ENCODE measurements around the gene AKNA.
"Not testable (repeated sequence)": the region's sequence is repeated elsewhere in the genome, so short reads cannot be mapped to it uniquely, and the experiment has no call there.

AKNA gene

DNA sequence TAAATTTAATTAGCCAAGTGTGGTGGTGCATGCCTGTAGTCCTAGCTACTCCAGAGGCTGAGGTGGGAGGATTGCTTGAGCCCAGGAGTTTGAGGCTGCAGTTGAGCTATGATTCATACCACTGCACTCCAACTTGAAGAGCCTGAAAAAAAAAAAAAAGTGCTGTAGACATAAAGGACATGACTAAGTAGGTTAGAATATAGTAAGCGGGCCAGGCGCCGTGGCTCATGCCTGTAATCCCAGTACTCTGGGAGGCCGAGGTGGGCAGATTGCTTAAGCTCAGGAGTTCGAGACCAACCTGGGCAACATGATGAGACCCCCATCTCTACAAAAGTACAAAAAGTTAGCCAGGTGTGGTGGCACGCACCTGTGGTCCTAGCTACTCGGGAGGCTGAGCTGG, 67.1 kb downstream of the AKNA start:
- not testable (repeated sequence) for H3K4me1 ChIP-seq (ENCODE audit: control insufficient read depth in 5 of 5, insufficient read depth in 5 of 5, low read length in 5 of 5); H3K9ac ChIP-seq (ENCODE audit: low read length in 5 of 5); H3K27ac ChIP-seq (ENCODE audit: low read depth, low read length); H3K9me3 ChIP-seq (ENCODE audit: control insufficient read depth in 5 of 5, low read length in 5 of 5); H3K4me3 ChIP-seq (ENCODE audit: low read depth in 1 of 5, low read length in 5 of 5); H3K36me3 ChIP-seq (ENCODE audit: control insufficient read depth in 5 of 5, insufficient read depth in 5 of 5, low read length in 5 of 5); H3K27me3 ChIP-seq (ENCODE audit: control insufficient read depth in 5 of 5, insufficient read depth in 4 of 5, low read length in 5 of 5)

DNA sequence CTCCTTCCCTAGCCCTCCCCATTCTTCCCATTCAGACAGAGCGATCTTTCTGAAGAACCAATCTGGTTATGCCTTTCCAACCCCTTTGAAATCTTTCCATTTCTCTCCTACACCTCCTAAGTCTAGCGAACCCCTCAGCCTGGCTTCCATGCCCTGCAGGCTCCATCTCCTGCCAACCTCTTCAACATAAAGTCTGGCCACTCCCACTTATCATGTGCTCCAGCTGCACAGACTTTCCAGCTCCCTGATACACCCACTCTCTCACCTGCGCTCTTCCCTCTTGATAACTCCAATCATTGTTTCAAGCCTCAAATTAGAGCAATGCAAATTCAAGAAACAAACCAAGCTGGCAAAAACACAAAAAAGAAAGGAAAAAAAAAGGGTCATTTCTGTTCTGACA, 68.6 kb downstream of the AKNA start:
- H3K4me1 ChIP-seq (ENCODE audit: control insufficient read depth in 5 of 5, insufficient read depth in 5 of 5, low read length in 5 of 5), result peaks cover 0 to 17% (median 4%) of the 10 kb centered on the region in 5 donors
- H3K9me3 ChIP-seq (ENCODE audit: control insufficient read depth in 5 of 5, low read length in 5 of 5), result peaks cover 0 to 5% (median 3%) of the 10 kb centered on the region in 5 donors
- H3K36me3 ChIP-seq (ENCODE audit: control insufficient read depth in 5 of 5, insufficient read depth in 5 of 5, low read length in 5 of 5), result no peaks in the 10 kb centered on the region
- no peaks in the 10 kb centered on the region for H3K27me3 ChIP-seq (ENCODE audit: control insufficient read depth in 5 of 5, insufficient read depth in 4 of 5, low read length in 5 of 5)
- H3K27ac ChIP-seq (ENCODE audit: low read depth, low read length), result no peak overlapping the region
- no peak overlapping the region for H3K9ac ChIP-seq (ENCODE audit: low read length in 5 of 5)
- H3K4me3 ChIP-seq (ENCODE audit: low read depth in 1 of 5, low read length in 5 of 5), result no peak overlapping the region

DNA sequence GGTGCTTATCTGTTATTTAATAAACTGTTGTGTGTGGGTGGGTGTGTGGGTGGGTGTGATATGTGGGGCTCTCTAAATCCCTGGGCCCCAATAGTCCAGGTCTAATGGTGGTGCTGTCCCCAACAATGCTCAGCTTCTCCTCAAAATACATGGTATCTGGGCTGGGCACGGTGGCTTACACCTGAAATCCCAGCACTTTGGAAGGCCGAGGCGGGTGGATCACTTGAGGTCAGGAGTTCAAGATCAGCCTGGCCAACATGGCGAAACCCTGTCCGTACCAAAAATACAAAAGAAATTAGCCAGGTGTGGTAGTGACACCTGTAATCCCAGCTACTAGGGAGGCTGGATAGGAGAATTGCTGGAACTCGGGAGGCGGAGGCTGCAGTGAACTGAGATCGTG, 69.4 kb downstream of the AKNA start:
- Histone ChIP-seq H3K4me3 (ENCODE audit: low read depth in 1 of 5, low read length in 5 of 5) (no peak overlapping the region), H3K9me3 (ENCODE audit: control insufficient read depth in 5 of 5, low read length in 5 of 5) (peaks cover 0 to 5% (median 3%) of the 10 kb centered on the region in 5 donors), H3K27me3 (ENCODE audit: control insufficient read depth in 5 of 5, insufficient read depth in 4 of 5, low read length in 5 of 5) (no peaks in the 10 kb centered on the region), H3K9ac (ENCODE audit: low read length in 5 of 5) (no peak overlapping the region), H3K27ac (ENCODE audit: low read depth, low read length) (no peak overlapping the region), H3K36me3 (ENCODE audit: control insufficient read depth in 5 of 5, insufficient read depth in 5 of 5, low read length in 5 of 5) (no peaks in the 10 kb centered on the region), H3K4me1 (ENCODE audit: control insufficient read depth in 5 of 5, insufficient read depth in 5 of 5, low read length in 5 of 5) (peaks cover 0 to 17% (median 4%) of the 10 kb centered on the region in 5 donors)

DNA sequence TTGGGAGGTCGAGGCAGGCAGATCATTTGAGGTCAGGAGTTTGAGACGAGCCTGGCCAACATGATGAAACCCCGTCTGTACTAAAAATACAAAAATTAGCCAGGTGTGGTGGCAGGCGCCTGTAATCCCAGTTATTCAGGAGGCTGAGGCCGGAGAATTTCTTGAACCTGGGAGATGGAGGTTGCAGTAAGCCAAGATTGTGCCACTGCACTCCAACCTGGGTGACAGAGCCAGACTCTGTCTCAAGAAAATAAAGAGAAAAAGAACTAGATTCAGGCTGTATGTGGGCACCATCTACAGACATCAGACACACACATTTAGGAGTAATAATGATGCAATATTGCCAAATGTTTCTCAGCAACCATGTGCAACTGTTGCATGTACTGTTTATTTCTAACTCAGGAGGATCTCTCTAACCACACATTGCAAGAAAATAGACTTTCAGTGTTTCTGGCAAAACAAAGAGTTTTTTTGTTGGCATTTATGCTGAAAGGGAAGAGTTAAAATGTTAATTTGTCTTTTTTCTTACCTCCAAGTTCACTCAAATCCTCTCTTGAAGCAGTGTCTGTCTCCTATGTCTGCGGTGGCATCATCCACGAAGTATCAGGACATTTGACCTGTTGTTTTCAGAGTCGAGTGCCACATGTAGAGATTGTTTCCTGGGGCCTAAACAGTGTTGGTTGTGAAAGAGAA, 70.0 kb downstream of the AKNA start:
- H3K27me3 ChIP-seq (ENCODE audit: control insufficient read depth in 5 of 5, insufficient read depth in 4 of 5, low read length in 5 of 5), result no peaks in the 10 kb centered on the region
- H3K4me1 ChIP-seq (ENCODE audit: control insufficient read depth in 5 of 5, insufficient read depth in 5 of 5, low read length in 5 of 5), result peaks cover 0 to 17% (median 4%) of the 10 kb centered on the region in 5 donors
- peaks cover 0 to 5% (median 3%) of the 10 kb centered on the region in 5 donors for H3K9me3 ChIP-seq (ENCODE audit: control insufficient read depth in 5 of 5, low read length in 5 of 5)
- no peak overlapping the region for H3K27ac ChIP-seq (ENCODE audit: low read depth, low read length)
- no peak overlapping the region for H3K4me3 ChIP-seq (ENCODE audit: low read depth in 1 of 5, low read length in 5 of 5)
- no peak overlapping the region for H3K9ac ChIP-seq (ENCODE audit: low read length in 5 of 5)
- no peaks in the 10 kb centered on the region for H3K36me3 ChIP-seq (ENCODE audit: control insufficient read depth in 5 of 5, insufficient read depth in 5 of 5, low read length in 5 of 5)

DNA sequence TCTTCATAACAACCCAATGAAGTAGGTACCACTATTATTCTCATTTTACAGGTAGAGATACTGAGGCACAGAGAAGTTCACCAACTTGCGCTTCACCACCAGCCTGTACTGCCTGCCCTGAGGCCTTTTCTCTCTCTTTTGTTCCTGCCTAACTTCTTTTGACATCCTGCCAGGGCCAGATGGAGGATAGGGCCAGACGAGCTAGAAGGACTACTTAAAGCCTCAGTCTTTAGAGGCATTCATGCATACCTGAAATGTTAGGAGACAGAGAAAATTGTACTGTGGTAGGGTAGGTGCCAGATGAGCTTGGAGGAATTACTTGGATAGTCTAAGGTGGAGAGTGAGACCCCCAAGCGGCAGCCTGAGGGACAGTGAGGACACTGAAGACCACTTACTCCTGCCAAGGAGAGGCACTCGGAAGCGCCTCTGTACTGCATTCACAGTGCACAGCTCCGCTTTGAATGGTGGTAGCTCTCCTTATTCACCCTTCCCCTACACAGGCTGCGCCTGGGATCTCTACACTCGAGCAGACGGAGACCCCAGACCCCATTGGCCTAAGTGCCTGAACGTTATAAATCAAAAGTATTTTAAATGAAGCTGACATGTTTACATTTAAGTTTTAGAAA, 71.1 kb downstream of the AKNA start:
- Histone ChIP-seq H3K4me3 (ENCODE audit: low read depth in 1 of 5, low read length in 5 of 5) (no peak overlapping the region), H3K36me3 (ENCODE audit: control insufficient read depth in 5 of 5, insufficient read depth in 5 of 5, low read length in 5 of 5) (no peaks in the 10 kb centered on the region), H3K9me3 (ENCODE audit: control insufficient read depth in 5 of 5, low read length in 5 of 5) (peaks cover 0 to 5% (median 3%) of the 10 kb centered on the region in 5 donors), H3K9ac (ENCODE audit: low read length in 5 of 5) (no peak overlapping the region), H3K27ac (ENCODE audit: low read depth, low read length) (no peak overlapping the region), H3K27me3 (ENCODE audit: control insufficient read depth in 5 of 5, insufficient read depth in 4 of 5, low read length in 5 of 5) (no peaks in the 10 kb centered on the region), H3K4me1 (ENCODE audit: control insufficient read depth in 5 of 5, insufficient read depth in 5 of 5, low read length in 5 of 5) (peaks cover 0 to 17% (median 4%) of the 10 kb centered on the region in 5 donors)

DNA sequence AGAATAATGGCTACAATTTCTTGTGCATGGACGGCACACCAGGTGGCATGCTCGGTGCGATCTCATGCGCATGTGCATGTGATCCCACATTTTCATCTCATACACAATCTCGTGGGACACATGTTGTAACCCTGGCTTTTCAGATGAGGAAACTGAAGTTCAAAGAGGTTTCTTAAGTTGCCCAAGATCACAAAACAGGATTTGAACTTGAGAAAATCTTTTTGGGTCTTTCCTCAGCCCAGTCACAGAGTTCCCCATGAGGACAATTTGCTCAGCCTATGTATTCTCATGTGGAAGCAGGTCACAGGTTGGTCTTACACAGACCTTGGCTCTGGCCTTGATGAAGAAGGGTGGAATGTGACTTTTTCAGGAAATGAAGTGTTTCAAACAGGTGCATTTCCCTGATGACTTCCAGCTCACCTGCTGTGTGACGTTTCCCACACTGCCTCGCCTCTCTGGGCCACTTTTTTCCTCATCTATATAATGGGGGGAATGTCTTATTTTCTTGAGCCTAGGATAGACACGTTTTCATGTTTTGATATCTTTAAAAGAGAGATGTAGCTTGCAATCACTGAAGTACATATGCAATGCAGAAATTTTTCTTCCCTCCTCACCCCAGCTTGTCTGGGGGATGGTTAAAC, 71.9 kb downstream of the AKNA start:
- no peak overlapping the region for H3K9ac ChIP-seq (ENCODE audit: low read length in 5 of 5)
- no peak overlapping the region for H3K27ac ChIP-seq (ENCODE audit: low read depth, low read length)
- H3K27me3 ChIP-seq (ENCODE audit: control insufficient read depth in 5 of 5, insufficient read depth in 4 of 5, low read length in 5 of 5), result no peaks in the 10 kb centered on the region
- H3K9me3 ChIP-seq (ENCODE audit: control insufficient read depth in 5 of 5, low read length in 5 of 5), result peaks cover 0 to 5% (median 3%) of the 10 kb centered on the region in 5 donors
- H3K4me3 ChIP-seq (ENCODE audit: low read depth in 1 of 5, low read length in 5 of 5), result no peak overlapping the region
- peaks cover 0 to 17% (median 4%) of the 10 kb centered on the region in 5 donors for H3K4me1 ChIP-seq (ENCODE audit: control insufficient read depth in 5 of 5, insufficient read depth in 5 of 5, low read length in 5 of 5)
- H3K36me3 ChIP-seq (ENCODE audit: control insufficient read depth in 5 of 5, insufficient read depth in 5 of 5, low read length in 5 of 5), result no peaks in the 10 kb centered on the region

DNA sequence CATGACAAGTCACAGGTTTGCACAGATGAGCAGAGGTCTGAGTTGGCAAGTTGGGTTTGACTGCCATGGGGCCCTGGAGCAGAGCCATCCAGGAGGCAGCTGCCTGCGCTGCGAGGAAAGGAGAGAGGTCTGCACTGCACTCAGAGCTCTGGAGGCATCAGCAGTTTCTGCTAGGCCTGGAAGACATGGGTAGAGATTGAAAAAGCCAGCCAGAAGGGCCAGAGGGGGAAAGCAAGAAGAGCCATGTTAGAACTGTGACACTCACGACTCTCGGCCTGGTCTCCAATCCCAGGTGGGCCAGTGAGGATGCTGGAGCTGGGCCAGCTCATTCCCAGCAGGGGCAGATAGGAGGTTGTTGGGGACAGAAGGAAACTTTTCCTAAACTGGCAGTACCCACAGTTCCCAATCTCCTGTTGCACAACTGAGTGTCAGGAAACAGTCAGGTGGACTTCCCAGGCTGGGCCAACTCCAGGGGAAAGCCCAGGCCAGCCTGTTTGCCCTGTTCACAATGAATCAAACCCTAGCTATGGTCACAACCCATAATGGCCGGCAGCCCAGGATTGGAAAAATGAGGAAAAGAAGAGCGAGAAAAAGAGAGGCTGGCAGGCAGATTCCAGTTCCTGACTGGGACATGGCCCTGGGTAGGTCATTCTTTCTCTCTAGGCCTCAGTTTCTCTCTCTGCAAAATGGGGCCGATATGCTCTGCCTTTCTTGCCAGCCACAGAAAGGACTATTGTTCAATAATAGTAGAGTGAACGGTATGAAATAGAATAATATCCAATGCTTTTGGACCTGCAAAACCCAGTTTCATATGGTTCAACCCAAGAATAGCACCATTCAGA, 72.7 kb downstream of the AKNA start:
- H3K4me1 ChIP-seq (ENCODE audit: control insufficient read depth in 5 of 5, insufficient read depth in 5 of 5, low read length in 5 of 5), result peaks cover 0 to 17% (median 4%) of the 10 kb centered on the region in 5 donors
- H3K9me3 ChIP-seq (ENCODE audit: control insufficient read depth in 5 of 5, low read length in 5 of 5), result peaks cover 0 to 5% (median 3%) of the 10 kb centered on the region in 5 donors
- H3K36me3 ChIP-seq (ENCODE audit: control insufficient read depth in 5 of 5, insufficient read depth in 5 of 5, low read length in 5 of 5), result peaks cover 0 to 3% (median 0%) of the 10 kb centered on the region in 5 donors
- no peaks in the 10 kb centered on the region for H3K27me3 ChIP-seq (ENCODE audit: control insufficient read depth in 5 of 5, insufficient read depth in 4 of 5, low read length in 5 of 5)
- no peak overlapping the region for H3K9ac ChIP-seq (ENCODE audit: low read length in 5 of 5)
- H3K4me3 ChIP-seq (ENCODE audit: low read depth in 1 of 5, low read length in 5 of 5), result no peak overlapping the region
- no peak overlapping the region for H3K27ac ChIP-seq (ENCODE audit: low read depth, low read length)

DNA sequence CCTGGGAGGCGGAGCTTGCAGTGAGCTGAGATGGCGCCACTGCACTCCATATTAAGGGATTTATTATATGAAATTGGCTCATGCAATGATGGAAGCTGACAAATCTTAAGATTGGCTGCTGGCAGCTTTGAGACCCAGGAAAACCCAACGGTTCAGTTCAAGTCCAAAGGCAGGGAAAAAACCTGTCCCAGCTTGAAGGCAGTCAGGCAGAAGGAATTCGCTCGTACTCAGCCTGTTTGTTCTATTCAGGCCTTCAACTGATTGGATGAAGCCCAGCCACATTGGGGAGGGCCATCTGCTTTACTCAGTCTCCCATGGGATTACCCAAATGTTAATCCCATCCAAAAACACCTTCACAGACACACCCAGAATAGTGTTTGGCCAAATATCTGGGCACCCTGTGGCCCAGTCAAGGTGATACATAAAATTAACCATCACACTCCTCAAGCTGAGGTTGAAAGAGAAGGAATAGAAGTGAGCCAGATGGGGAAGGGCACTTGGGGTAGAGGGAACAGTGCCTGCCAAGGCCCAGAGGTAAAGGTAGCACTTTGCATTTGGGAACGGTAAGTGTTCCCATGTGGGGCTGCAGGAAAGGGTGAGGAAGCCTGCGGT, 73.4 kb downstream of the AKNA start:
- peaks cover 0 to 5% (median 3%) of the 10 kb centered on the region in 5 donors for H3K9me3 ChIP-seq (ENCODE audit: control insufficient read depth in 5 of 5, low read length in 5 of 5)
- H3K27me3 ChIP-seq (ENCODE audit: control insufficient read depth in 5 of 5, insufficient read depth in 4 of 5, low read length in 5 of 5), result no peaks in the 10 kb centered on the region
- H3K27ac ChIP-seq (ENCODE audit: low read depth, low read length), result no peak overlapping the region
- no peak overlapping the region for H3K4me3 ChIP-seq (ENCODE audit: low read depth in 1 of 5, low read length in 5 of 5)
- H3K9ac ChIP-seq (ENCODE audit: low read length in 5 of 5), result no peak overlapping the region
- peaks cover 0 to 17% (median 4%) of the 10 kb centered on the region in 5 donors for H3K4me1 ChIP-seq (ENCODE audit: control insufficient read depth in 5 of 5, insufficient read depth in 5 of 5, low read length in 5 of 5)
- peaks cover 0 to 3% (median 0%) of the 10 kb centered on the region in 5 donors for H3K36me3 ChIP-seq (ENCODE audit: control insufficient read depth in 5 of 5, insufficient read depth in 5 of 5, low read length in 5 of 5)

DNA sequence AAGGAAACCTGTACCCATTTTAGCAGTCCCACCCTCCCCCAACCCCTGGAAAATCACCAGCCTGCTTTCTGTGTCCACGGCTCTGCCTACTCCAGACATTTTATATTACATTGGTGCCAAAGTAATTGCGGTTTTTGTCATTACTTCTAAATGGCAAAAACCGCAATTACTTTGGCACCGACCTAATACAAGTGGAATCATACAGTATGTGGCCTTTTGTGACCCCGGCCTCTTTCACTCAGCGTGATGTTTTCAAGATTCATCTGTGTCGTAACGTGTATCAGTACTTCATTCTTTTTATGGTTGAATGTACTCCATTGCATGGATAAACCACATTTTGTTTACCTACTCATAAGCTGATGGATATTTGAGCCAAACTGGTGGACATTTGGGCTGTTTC, 74.6 kb downstream of the AKNA start:
- H3K9ac ChIP-seq (ENCODE audit: low read length in 5 of 5), result no peak overlapping the region
- no peak overlapping the region for H3K4me3 ChIP-seq (ENCODE audit: low read depth in 1 of 5, low read length in 5 of 5)
- H3K36me3 ChIP-seq (ENCODE audit: control insufficient read depth in 5 of 5, insufficient read depth in 5 of 5, low read length in 5 of 5), result peaks cover 0 to 3% (median 0%) of the 10 kb centered on the region in 5 donors
- peaks cover 0 to 16% (median 4%) of the 10 kb centered on the region in 5 donors for H3K4me1 ChIP-seq (ENCODE audit: control insufficient read depth in 5 of 5, insufficient read depth in 5 of 5, low read length in 5 of 5)
- H3K9me3 ChIP-seq (ENCODE audit: control insufficient read depth in 5 of 5, low read length in 5 of 5), result peaks cover 0 to 5% (median 3%) of the 10 kb centered on the region in 5 donors
- H3K27ac ChIP-seq (ENCODE audit: low read depth, low read length), result no peak overlapping the region
- no peaks in the 10 kb centered on the region for H3K27me3 ChIP-seq (ENCODE audit: control insufficient read depth in 5 of 5, insufficient read depth in 4 of 5, low read length in 5 of 5)

Data from subcutaneous abdominal adipose tissue (tissue), 5 donors.